ENCODE results near the gene JPH3. TPM values are rescaled to one million over a fixed set of nuclear protein-coding genes. Genes with fewer than 3 reads are reported as not detected.

Gene JPH3
- polyA plus RNA-seq, 2 donors: 0.04 to 0.19 TPM

- 79 to 86% methylated on average over 2 of the region's 2 CpGs for WGBS, 2 donors
- Histone ChIP-seq H3K27me3 (ENCODE audit: control insufficient read depth in 1 of 2, insufficient read depth in 2 of 2, low read length in 2 of 2) (no peaks in the 10 kb centered on the region), H3K9me3 (ENCODE audit: control insufficient read depth in 2 of 2, insufficient read depth in 1 of 2, low read depth in 1 of 2, low read length in 1 of 2) (peaks cover 0 to 5% of the 10 kb centered on the region in 2 donors)
Measured at GRCh38 chr16:87631067-87631466, 28.8 kb downstream of the JPH3 start.

GRCh38 chr16:87634411-87634810 is 32.1 kb downstream of the JPH3 start:
- H3K4me3 ChIP-seq (ENCODE audit: low read depth in 1 of 2, low read length in 2 of 2): no peak overlapping the region
- 87 to 89% methylated on average over 12 to 14 of the region's 14 CpGs for WGBS, 2 donors
- peaks cover 0 to 5% of the 10 kb centered on the region in 2 donors for H3K9me3 ChIP-seq (ENCODE audit: control insufficient read depth in 2 of 2, insufficient read depth in 1 of 2, low read depth in 1 of 2, low read length in 1 of 2)
- H3K27ac ChIP-seq (ENCODE audit: low read depth in 2 of 2, low read length in 1 of 2): no peak overlapping the region
- H3K36me3 ChIP-seq (ENCODE audit: control insufficient read depth in 2 of 2, insufficient read depth in 2 of 2, low read length in 1 of 2): no peaks in the 10 kb centered on the region
- H3K4me1 ChIP-seq (ENCODE audit: control insufficient read depth in 2 of 2, insufficient read depth in 2 of 2, low read length in 1 of 2): peaks cover 0 to 12% of the 10 kb centered on the region in 2 donors
- H3K27me3 ChIP-seq (ENCODE audit: control insufficient read depth in 1 of 2, insufficient read depth in 2 of 2, low read length in 2 of 2): no peaks in the 10 kb centered on the region

More at GRCh38 chr16:87631067-87631466, 28.8 kb downstream of the JPH3 start:
- no peak overlapping the region for H3K4me3 ChIP-seq (ENCODE audit: low read depth in 1 of 2, low read length in 2 of 2)
- H3K4me1 ChIP-seq (ENCODE audit: control insufficient read depth in 2 of 2, insufficient read depth in 2 of 2, low read length in 1 of 2): peaks cover 0 to 8% of the 10 kb centered on the region in 2 donors
- H3K27ac ChIP-seq (ENCODE audit: low read depth in 2 of 2, low read length in 1 of 2): no peak overlapping the region
- no peaks in the 10 kb centered on the region for H3K36me3 ChIP-seq (ENCODE audit: control insufficient read depth in 2 of 2, insufficient read depth in 2 of 2, low read length in 1 of 2)

GRCh38 chr16:87635541-87636049 is 33.3 kb downstream of the JPH3 start:
- H3K4me3 ChIP-seq (ENCODE audit: low read depth in 1 of 2, low read length in 2 of 2): no peak overlapping the region
- H3K27ac ChIP-seq (ENCODE audit: low read depth in 2 of 2, low read length in 1 of 2): no peak overlapping the region
- peaks cover 0 to 12% of the 10 kb centered on the region in 2 donors for H3K4me1 ChIP-seq (ENCODE audit: control insufficient read depth in 2 of 2, insufficient read depth in 2 of 2, low read length in 1 of 2)
- H3K9me3 ChIP-seq (ENCODE audit: control insufficient read depth in 2 of 2, insufficient read depth in 1 of 2, low read depth in 1 of 2, low read length in 1 of 2): no peaks in the 10 kb centered on the region
- no peaks in the 10 kb centered on the region for H3K27me3 ChIP-seq (ENCODE audit: control insufficient read depth in 1 of 2, insufficient read depth in 2 of 2, low read length in 2 of 2)
- WGBS, 2 donors: 12 to 14% methylated on average over 22 to 23 of the region's 23 CpGs
- H3K36me3 ChIP-seq (ENCODE audit: control insufficient read depth in 2 of 2, insufficient read depth in 2 of 2, low read length in 1 of 2): no peaks in the 10 kb centered on the region

DNA sequence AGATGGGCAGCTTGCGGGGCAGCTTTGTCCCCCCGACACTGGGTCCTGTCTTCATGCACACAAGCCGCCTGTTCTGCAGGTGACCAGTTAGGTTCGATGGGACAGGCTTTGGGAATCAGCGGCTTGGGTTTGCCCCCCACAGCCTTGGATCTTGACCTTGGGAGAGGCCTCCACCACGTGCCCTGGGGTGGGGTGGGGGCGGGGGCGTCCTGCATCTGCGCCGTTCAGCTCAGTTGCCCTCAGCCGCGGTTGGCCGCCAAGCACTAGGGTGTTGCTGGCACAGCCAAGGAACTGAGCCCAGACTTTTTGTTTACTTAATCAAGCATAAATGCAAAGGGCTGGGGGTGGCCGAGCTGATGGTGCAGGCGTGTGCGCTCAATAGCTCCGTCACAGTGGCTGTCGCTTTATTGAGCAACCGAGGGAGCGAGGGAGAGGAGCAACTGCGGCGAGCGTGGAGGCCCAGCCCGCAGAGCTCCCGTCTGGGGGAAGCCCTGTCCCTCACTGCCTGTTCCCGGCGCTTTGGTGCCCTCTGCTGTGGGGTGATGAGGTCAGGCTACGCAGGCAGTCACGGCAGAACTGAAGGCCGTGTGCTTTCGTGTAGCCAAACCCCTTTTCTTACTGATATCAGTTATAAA is 33.9 kb downstream of the JPH3 start:
- no peaks in the 10 kb centered on the region for H3K27me3 ChIP-seq (ENCODE audit: control insufficient read depth in 1 of 2, insufficient read depth in 2 of 2, low read length in 2 of 2)
- H3K4me1 ChIP-seq (ENCODE audit: control insufficient read depth in 2 of 2, insufficient read depth in 2 of 2, low read length in 1 of 2): peaks cover 0 to 12% of the 10 kb centered on the region in 2 donors
- H3K9me3 ChIP-seq (ENCODE audit: control insufficient read depth in 2 of 2, insufficient read depth in 1 of 2, low read depth in 1 of 2, low read length in 1 of 2): peaks cover 0 to 2% of the 10 kb centered on the region in 2 donors
- H3K36me3 ChIP-seq (ENCODE audit: control insufficient read depth in 2 of 2, insufficient read depth in 2 of 2, low read length in 1 of 2): no peaks in the 10 kb centered on the region
- H3K27ac ChIP-seq (ENCODE audit: low read depth in 2 of 2, low read length in 1 of 2): no peak overlapping the region
- no peak overlapping the region for H3K4me3 ChIP-seq (ENCODE audit: low read depth in 1 of 2, low read length in 2 of 2)
- WGBS, 2 donors: 9% methylated on average over 30 to 31 of the region's 31 CpGs

DNA sequence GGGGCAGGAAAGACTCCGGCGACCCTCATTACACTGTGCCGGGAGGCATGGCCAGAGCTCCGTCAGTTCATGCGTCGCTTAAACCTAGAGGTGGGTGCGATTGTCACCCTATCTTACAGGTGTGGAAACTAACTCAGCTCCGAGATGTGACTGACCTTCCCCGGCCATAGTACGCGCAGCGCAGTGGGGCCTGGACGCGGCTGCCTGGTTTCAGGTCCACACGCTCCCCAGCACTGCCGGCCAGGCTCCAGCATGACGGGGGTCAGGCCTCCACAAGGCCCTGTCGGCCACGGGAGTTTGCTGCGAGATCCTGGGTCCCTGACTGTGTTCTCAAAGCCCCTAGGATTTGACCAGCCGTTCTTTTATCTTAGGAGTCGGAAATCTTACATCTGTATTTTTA is 34.4 kb downstream of the JPH3 start:
- H3K27me3 ChIP-seq (ENCODE audit: control insufficient read depth in 1 of 2, insufficient read depth in 2 of 2, low read length in 2 of 2): no peaks in the 10 kb centered on the region
- H3K9me3 ChIP-seq (ENCODE audit: control insufficient read depth in 2 of 2, insufficient read depth in 1 of 2, low read depth in 1 of 2, low read length in 1 of 2): peaks cover 0 to 2% of the 10 kb centered on the region in 2 donors
- H3K36me3 ChIP-seq (ENCODE audit: control insufficient read depth in 2 of 2, insufficient read depth in 2 of 2, low read length in 1 of 2): no peaks in the 10 kb centered on the region
- H3K4me1 ChIP-seq (ENCODE audit: control insufficient read depth in 2 of 2, insufficient read depth in 2 of 2, low read length in 1 of 2): peaks cover 0 to 12% of the 10 kb centered on the region in 2 donors
- no peak overlapping the region for H3K4me3 ChIP-seq (ENCODE audit: low read depth in 1 of 2, low read length in 2 of 2)
- no peak overlapping the region for H3K27ac ChIP-seq (ENCODE audit: low read depth in 2 of 2, low read length in 1 of 2)
- 83 to 85% methylated on average over 22 of the region's 22 CpGs for WGBS, 2 donors

DNA sequence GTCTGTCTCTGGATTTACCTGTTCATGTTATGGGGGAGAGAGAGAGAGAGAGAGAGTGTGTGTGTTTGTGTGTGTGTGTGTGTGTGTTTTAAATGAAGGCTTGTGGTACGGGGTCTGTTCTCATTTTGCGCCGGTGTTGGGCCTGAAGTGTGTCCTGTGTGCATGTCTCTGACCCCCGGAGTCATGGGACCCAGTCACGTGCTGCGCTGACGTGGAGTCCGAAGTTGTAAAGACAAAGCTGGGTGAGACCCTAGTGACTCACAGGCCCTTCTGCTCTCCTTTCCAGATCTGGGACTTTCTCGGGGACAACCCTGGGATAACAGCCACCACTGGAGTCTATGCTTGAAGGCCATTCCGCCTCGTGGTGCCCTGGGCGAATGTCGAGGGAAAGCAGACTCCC is 35.0 kb downstream of the JPH3 start:
- no peaks in the 10 kb centered on the region for H3K27me3 ChIP-seq (ENCODE audit: control insufficient read depth in 1 of 2, insufficient read depth in 2 of 2, low read length in 2 of 2)
- 88 to 92% methylated on average over 13 of the region's 13 CpGs for WGBS, 2 donors
- no peaks in the 10 kb centered on the region for H3K36me3 ChIP-seq (ENCODE audit: control insufficient read depth in 2 of 2, insufficient read depth in 2 of 2, low read length in 1 of 2)

GRCh38 chr16:87638736-87639135 is 36.4 kb downstream of the JPH3 start:
- no peaks in the 10 kb centered on the region for H3K36me3 ChIP-seq (ENCODE audit: control insufficient read depth in 2 of 2, insufficient read depth in 2 of 2, low read length in 1 of 2)
- no peak overlapping the region for H3K27ac ChIP-seq (ENCODE audit: low read depth in 2 of 2, low read length in 1 of 2)
- WGBS, 2 donors: 70 to 85% methylated on average over 10 of the region's 10 CpGs
- H3K27me3 ChIP-seq (ENCODE audit: control insufficient read depth in 1 of 2, insufficient read depth in 2 of 2, low read length in 2 of 2): no peaks in the 10 kb centered on the region
- H3K4me3 ChIP-seq (ENCODE audit: low read depth in 1 of 2, low read length in 2 of 2): no peak overlapping the region
- peaks cover 0 to 2% of the 10 kb centered on the region in 2 donors for H3K9me3 ChIP-seq (ENCODE audit: control insufficient read depth in 2 of 2, insufficient read depth in 1 of 2, low read depth in 1 of 2, low read length in 1 of 2)
- peaks cover 0 to 12% of the 10 kb centered on the region in 2 donors for H3K4me1 ChIP-seq (ENCODE audit: control insufficient read depth in 2 of 2, insufficient read depth in 2 of 2, low read length in 1 of 2)

More for the DNA sequence above, 35.0 kb downstream of the JPH3 start:
- Histone ChIP-seq H3K4me3 (ENCODE audit: low read depth in 1 of 2, low read length in 2 of 2) (no peak overlapping the region), H3K27ac (ENCODE audit: low read depth in 2 of 2, low read length in 1 of 2) (no peak overlapping the region), H3K4me1 (ENCODE audit: control insufficient read depth in 2 of 2, insufficient read depth in 2 of 2, low read length in 1 of 2) (peaks cover 0 to 12% of the 10 kb centered on the region in 2 donors), H3K9me3 (ENCODE audit: control insufficient read depth in 2 of 2, insufficient read depth in 1 of 2, low read depth in 1 of 2, low read length in 1 of 2) (peaks cover 0 to 2% of the 10 kb centered on the region in 2 donors)

- Histone ChIP-seq H3K27ac (ENCODE audit: low read depth in 2 of 2, low read length in 1 of 2) (no peak overlapping the region), H3K4me3 (ENCODE audit: low read depth in 1 of 2, low read length in 2 of 2) (no peak overlapping the region), H3K4me1 (ENCODE audit: control insufficient read depth in 2 of 2, insufficient read depth in 2 of 2, low read length in 1 of 2) (no peaks in the 10 kb centered on the region), H3K27me3 (ENCODE audit: control insufficient read depth in 1 of 2, insufficient read depth in 2 of 2, low read length in 2 of 2) (no peaks in the 10 kb centered on the region), H3K36me3 (ENCODE audit: control insufficient read depth in 2 of 2, insufficient read depth in 2 of 2, low read length in 1 of 2) (no peaks in the 10 kb centered on the region), H3K9me3 (ENCODE audit: control insufficient read depth in 2 of 2, insufficient read depth in 1 of 2, low read depth in 1 of 2, low read length in 1 of 2) (peaks cover 0 to 4% of the 10 kb centered on the region in 2 donors)
- 73 to 77% methylated on average over 10 to 11 of the region's 11 CpGs for WGBS, 2 donors
Measured at GRCh38 chr16:87641721-87642120, 39.4 kb downstream of the JPH3 start.

GRCh38 chr16:87642491-87642890 is 40.2 kb downstream of the JPH3 start:
- Histone ChIP-seq H3K4me1 (ENCODE audit: control insufficient read depth in 2 of 2, insufficient read depth in 2 of 2, low read length in 1 of 2) (no peaks in the 10 kb centered on the region), H3K27ac (ENCODE audit: low read depth in 2 of 2, low read length in 1 of 2) (no peak overlapping the region), H3K4me3 (ENCODE audit: low read depth in 1 of 2, low read length in 2 of 2) (no peak overlapping the region), H3K36me3 (ENCODE audit: control insufficient read depth in 2 of 2, insufficient read depth in 2 of 2, low read length in 1 of 2) (no peaks in the 10 kb centered on the region), H3K27me3 (ENCODE audit: control insufficient read depth in 1 of 2, insufficient read depth in 2 of 2, low read length in 2 of 2) (no peaks in the 10 kb centered on the region), H3K9me3 (ENCODE audit: control insufficient read depth in 2 of 2, insufficient read depth in 1 of 2, low read depth in 1 of 2, low read length in 1 of 2) (peaks cover 0 to 4% of the 10 kb centered on the region in 2 donors)
- WGBS, 2 donors: 84 to 89% methylated on average over 19 of the region's 19 CpGs

DNA sequence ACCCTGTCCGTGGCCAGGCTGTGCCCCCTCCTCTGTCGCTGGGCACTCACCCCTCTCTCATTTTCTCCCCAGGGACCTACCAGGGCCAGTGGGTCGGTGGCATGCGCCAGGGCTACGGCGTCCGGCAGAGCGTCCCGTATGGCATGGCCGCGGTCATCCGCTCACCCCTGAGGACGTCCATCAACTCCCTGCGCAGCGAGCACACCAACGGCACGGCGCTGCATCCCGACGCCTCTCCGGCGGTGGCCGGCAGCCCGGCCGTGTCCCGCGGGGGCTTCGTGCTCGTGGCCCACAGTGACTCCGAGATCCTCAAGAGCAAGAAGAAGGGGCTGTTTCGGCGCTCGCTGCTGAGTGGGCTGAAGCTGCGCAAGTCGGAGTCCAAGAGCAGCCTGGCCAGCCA is 41.9 kb downstream of the JPH3 start:
- no peaks in the 10 kb centered on the region for H3K4me1 ChIP-seq (ENCODE audit: control insufficient read depth in 2 of 2, insufficient read depth in 2 of 2, low read length in 1 of 2)
- 94 to 96% methylated on average over 35 of the region's 35 CpGs for WGBS, 2 donors

More for the DNA sequence above, 41.9 kb downstream of the JPH3 start:
- Histone ChIP-seq H3K36me3 (ENCODE audit: control insufficient read depth in 2 of 2, insufficient read depth in 2 of 2, low read length in 1 of 2) (no peaks in the 10 kb centered on the region), H3K9me3 (ENCODE audit: control insufficient read depth in 2 of 2, insufficient read depth in 1 of 2, low read depth in 1 of 2, low read length in 1 of 2) (peaks cover 0 to 4% of the 10 kb centered on the region in 2 donors), H3K27ac (ENCODE audit: low read depth in 2 of 2, low read length in 1 of 2) (no peak overlapping the region), H3K27me3 (ENCODE audit: control insufficient read depth in 1 of 2, insufficient read depth in 2 of 2, low read length in 2 of 2) (no peaks in the 10 kb centered on the region), H3K4me3 (ENCODE audit: low read depth in 1 of 2, low read length in 2 of 2) (no peak overlapping the region)
